T-helper 2 cell treated with Interferon-gamma antibody and Interleukin-4, amounts not matched to agents 5 μg/mL and 100 μg/mL, for 36 hours (primary cell): ENCODE measurements around the gene RIC8A.

ENCODE experiments used
- DNase-seq: peaks from one replicate; pipeline ENCODE4 v3.0.0; 2021; ENCODE audit warnings: low spot score
- H3K27ac Mint-ChIP-seq: one replicate; pipeline ENCODE4 v1.8.0; 2021; ENCODE audit warnings: mild to moderate bottlenecking, mixed read lengths
- H3K27me3 Mint-ChIP-seq: one replicate; pipeline ENCODE4 v1.8.0; 2021; ENCODE audit warnings: low read depth, mixed read lengths
- H3K36me3 Mint-ChIP-seq: one replicate; pipeline ENCODE4 v1.8.0; 2021; ENCODE audit warnings: low read depth, mixed read lengths
- H3K4me1 Mint-ChIP-seq: one replicate; pipeline ENCODE4 v1.8.0; 2021; ENCODE audit warnings: low read depth, mixed read lengths
- H3K4me3 Mint-ChIP-seq: one replicate; pipeline ENCODE4 v1.8.0; 2022; ENCODE audit warnings: mild to moderate bottlenecking, moderate library complexity, mixed read lengths
- H3K9me3 Mint-ChIP-seq: one replicate; pipeline ENCODE4 v1.8.0; 2021; ENCODE audit warnings: mixed read lengths

RIC8A gene

DNA sequence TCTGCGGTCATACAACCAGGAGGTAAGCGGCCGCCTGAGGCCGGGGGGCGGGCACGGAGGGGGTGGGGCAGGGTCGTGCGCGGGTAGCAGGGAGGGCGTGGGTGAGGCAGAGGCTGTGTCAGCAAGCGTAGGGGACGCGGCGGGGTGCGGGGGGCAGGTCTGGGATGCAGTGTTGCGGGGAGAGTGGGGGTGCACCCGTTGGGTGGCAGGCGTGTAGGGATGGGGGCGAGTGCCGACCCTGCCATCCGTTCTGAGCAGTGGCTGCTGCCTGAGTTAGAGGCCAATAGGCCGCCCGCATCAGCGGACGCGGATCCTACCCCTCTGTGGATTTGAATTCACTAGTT is 1.4 kb downstream of the RIC8A start:
- H3K4me1 Mint-ChIP-seq = peaks cover 17% of the 10 kb centered on the region
- H3K9me3 Mint-ChIP-seq = no peaks in the 10 kb centered on the region
- peak overlapping the region; percentile 93 for H3K4me3 Mint-ChIP-seq
- no peak for DNase-seq
- peak overlapping the region; percentile 99 for H3K27ac Mint-ChIP-seq
- H3K27me3 Mint-ChIP-seq = no peaks in the 10 kb centered on the region
- peaks cover 42% of the 10 kb centered on the region for H3K36me3 Mint-ChIP-seq

- peak overlapping the region; percentile 99 for H3K27ac Mint-ChIP-seq
- H3K27me3 Mint-ChIP-seq = no peaks in the 10 kb centered on the region
- peaks cover 16% of the 10 kb centered on the region for H3K4me1 Mint-ChIP-seq
- no peaks in the 10 kb centered on the region for H3K9me3 Mint-ChIP-seq
- peaks cover 41% of the 10 kb centered on the region for H3K36me3 Mint-ChIP-seq
- no peak for DNase-seq
- H3K4me3 Mint-ChIP-seq = peak overlapping the region; percentile 93
Observed at GRCh38 chr11:209275-210121, 2.0 kb downstream of the RIC8A start.

- H3K4me1 Mint-ChIP-seq = peaks cover 14% of the 10 kb centered on the region
- H3K27me3 Mint-ChIP-seq = no peaks in the 10 kb centered on the region
- H3K9me3 Mint-ChIP-seq = no peaks in the 10 kb centered on the region
- H3K36me3 Mint-ChIP-seq = peaks cover 45% of the 10 kb centered on the region
- peak overlapping the region; percentile 93 for H3K4me3 Mint-ChIP-seq
- no peak for DNase-seq
- H3K27ac Mint-ChIP-seq = peak overlapping the region; percentile 67
Observed at GRCh38 chr11:210122-210802, 2.8 kb downstream of the RIC8A start.

GRCh38 chr11:210803-211180 is 3.3 kb downstream of the RIC8A start:
- H3K9me3 Mint-ChIP-seq = no peaks in the 10 kb centered on the region
- no peak for DNase-seq
- peaks cover 13% of the 10 kb centered on the region for H3K4me1 Mint-ChIP-seq
- H3K27ac Mint-ChIP-seq = no peak overlapping the region
- no peaks in the 10 kb centered on the region for H3K27me3 Mint-ChIP-seq
- H3K4me3 Mint-ChIP-seq = peak overlapping the region; percentile 93
- H3K36me3 Mint-ChIP-seq = peaks cover 45% of the 10 kb centered on the region

DNA sequence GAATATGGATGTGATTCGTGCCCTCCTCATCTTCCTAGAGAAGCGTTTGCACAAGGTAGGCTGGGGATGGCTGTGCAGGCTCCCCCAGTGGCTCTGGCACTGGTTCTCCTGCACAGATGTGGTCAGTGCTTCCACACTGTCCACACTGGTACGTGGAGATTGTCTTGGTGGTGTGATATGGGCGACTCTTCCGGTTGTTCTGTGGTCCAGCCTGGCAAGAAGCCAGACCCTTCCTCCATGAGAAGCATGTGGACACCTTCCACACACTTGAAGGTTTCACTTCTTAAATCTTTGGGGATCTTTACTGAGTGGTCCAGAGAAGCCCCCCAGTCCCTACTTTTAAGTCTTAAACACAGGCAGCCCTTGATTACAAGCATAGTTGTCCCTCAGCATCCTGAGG is 3.8 kb downstream of the RIC8A start:
- H3K27ac Mint-ChIP-seq = peak overlapping the region; percentile 31
- H3K9me3 Mint-ChIP-seq = no peaks in the 10 kb centered on the region
- no peak for DNase-seq
- H3K36me3 Mint-ChIP-seq = peaks cover 42% of the 10 kb centered on the region
- H3K27me3 Mint-ChIP-seq = no peaks in the 10 kb centered on the region
- peak overlapping the region; percentile 34 for H3K4me3 Mint-ChIP-seq
- H3K4me1 Mint-ChIP-seq = peaks cover 9% of the 10 kb centered on the region

DNA sequence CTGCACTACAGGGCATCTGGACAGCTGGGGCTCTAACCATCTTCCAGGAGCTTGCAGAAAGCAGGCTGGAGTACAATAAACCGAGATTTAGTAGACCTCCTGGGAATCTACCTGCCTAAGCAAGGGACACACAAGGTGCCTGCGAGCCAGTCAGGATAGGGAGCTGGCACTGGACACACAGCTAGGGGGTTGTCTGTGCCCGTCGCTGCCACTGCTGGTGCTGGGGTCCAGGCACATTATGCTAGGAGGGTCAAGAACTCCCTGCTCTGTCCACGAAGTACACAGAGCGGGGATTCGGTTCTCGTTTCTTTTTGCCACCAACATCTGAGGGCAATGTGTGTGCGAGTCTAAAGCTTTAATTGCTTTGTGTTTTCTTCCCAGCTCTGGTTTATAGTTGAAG is 4.2 kb downstream of the RIC8A start:
- H3K9me3 Mint-ChIP-seq = no peaks in the 10 kb centered on the region
- H3K27me3 Mint-ChIP-seq = no peaks in the 10 kb centered on the region
- DNase-seq = no peak
- H3K4me1 Mint-ChIP-seq = peaks cover 8% of the 10 kb centered on the region
- H3K36me3 Mint-ChIP-seq = peaks cover 40% of the 10 kb centered on the region
- H3K4me3 Mint-ChIP-seq = no peak overlapping the region
- H3K27ac Mint-ChIP-seq = no peak overlapping the region

- Mint-ChIP-seq H3K4me1 (peaks cover 9% of the 10 kb centered on the region), H3K27ac (no peak overlapping the region), H3K4me3 (no peak overlapping the region), H3K27me3 (no peaks in the 10 kb centered on the region), H3K36me3 (peaks cover 38% of the 10 kb centered on the region), H3K9me3 (no peaks in the 10 kb centered on the region)
- no peak for DNase-seq
Observed at GRCh38 chr11:212150-213100, 4.9 kb downstream of the RIC8A start.

DNA sequence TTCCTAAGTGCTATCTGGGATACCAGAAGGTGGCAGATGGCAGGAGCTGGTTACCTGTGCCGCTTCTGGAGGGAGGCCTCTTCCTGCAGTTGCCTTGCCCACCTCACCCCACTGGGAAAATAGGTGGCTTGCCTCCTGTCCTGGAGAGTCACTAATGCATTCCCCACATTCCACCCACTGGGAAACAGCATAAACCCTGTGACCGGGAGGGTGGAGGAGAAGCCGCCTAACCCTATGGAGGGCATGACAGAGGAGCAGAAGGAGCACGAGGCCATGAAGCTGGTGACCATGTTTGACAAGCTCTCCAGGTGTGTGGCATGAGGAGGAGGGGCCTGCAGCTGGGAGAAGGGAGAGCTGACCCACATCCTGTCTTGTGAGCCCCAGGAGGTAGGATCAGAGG is 5.6 kb downstream of the RIC8A start:
- Mint-ChIP-seq H3K9me3 (no peaks in the 10 kb centered on the region), H3K27me3 (no peaks in the 10 kb centered on the region), H3K27ac (no peak overlapping the region), H3K4me1 (peaks cover 13% of the 10 kb centered on the region), H3K36me3 (peaks cover 42% of the 10 kb centered on the region), H3K4me3 (no peak overlapping the region)
- DNase-seq = no peak

DNA sequence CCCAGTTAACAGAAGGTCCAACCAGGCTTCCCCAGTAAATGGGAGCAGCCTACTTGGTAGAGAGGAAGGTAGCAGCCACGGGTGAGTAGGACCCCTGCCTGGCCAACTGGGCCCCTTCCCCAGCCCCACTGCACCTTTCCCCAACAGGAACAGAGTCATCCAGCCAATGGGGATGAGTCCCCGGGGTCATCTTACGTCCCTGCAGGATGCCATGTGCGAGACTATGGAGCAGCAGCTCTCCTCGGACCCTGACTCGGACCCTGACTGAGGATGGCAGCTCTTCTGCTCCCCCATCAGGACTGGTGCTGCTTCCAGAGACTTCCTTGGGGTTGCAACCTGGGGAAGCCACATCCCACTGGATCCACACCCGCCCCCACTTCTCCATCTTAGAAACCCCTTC is 6.6 kb downstream of the RIC8A start:
- Mint-ChIP-seq H3K9me3 (no peaks in the 10 kb centered on the region), H3K4me3 (no peak overlapping the region), H3K27me3 (no peaks in the 10 kb centered on the region), H3K36me3 (peaks cover 43% of the 10 kb centered on the region), H3K27ac (no peak overlapping the region), H3K4me1 (peaks cover 13% of the 10 kb centered on the region)
- no peak for DNase-seq

- peaks cover 35% of the 10 kb centered on the region for H3K36me3 Mint-ChIP-seq
Observed at GRCh38 chr11:215581-216037, 8.1 kb downstream of the RIC8A start.

DNA sequence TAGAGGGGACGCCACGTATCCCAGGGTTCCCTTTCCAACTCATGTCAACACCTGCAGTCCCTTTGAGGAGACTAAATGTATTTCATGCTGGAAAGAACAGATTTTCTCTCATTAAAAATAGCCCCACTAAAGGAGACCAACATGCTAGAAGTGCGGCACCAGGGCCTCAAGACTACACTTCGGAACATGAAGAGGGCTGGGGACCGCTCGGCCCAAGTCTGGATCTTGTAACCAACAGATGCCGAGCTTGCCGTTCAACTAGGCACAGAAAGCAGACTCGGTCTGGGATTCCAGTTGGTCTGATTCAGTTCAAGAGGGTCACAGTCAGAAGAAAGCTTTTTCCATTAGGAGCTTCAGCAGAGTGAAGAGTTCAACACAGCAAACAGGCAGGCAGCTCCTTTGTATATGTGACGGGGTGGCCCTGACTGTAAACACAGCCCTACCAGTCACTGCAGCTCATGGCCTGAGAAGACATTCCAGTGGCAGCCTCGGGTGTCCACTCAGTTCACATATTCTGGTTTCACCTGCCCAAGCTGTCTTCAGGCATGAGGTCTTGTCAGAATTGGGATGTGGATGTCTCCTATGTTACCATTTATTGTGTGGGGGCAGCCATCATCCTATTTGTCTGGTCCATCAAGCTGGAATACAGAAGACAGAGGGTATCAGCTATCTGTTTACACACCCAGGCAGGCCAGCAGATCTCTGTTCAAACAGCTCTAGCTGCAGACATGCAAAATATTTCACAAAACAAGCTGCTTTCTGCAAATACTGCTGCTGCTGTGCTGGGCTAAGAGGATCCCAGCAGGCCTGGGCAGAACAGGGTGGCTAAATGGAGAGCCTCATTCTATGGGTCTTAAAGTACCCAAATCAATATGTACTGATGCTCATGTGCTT is 8.8 kb downstream of the RIC8A start:
- peak overlapping the region; percentile 26 for H3K27ac Mint-ChIP-seq
- H3K4me3 Mint-ChIP-seq = no peak overlapping the region
- H3K36me3 Mint-ChIP-seq = peaks cover 28% of the 10 kb centered on the region
- H3K27me3 Mint-ChIP-seq = no peaks in the 10 kb centered on the region
- peaks cover 7% of the 10 kb centered on the region for H3K4me1 Mint-ChIP-seq
- no peaks in the 10 kb centered on the region for H3K9me3 Mint-ChIP-seq
- no peak for DNase-seq

More at GRCh38 chr11:215581-216037, 8.1 kb downstream of the RIC8A start:
- no peaks in the 10 kb centered on the region for H3K27me3 Mint-ChIP-seq
- no peak for DNase-seq
- no peak overlapping the region for H3K4me3 Mint-ChIP-seq
- H3K27ac Mint-ChIP-seq = peak overlapping the region; percentile 3
- H3K9me3 Mint-ChIP-seq = no peaks in the 10 kb centered on the region
- H3K4me1 Mint-ChIP-seq = peaks cover 7% of the 10 kb centered on the region

DNA sequence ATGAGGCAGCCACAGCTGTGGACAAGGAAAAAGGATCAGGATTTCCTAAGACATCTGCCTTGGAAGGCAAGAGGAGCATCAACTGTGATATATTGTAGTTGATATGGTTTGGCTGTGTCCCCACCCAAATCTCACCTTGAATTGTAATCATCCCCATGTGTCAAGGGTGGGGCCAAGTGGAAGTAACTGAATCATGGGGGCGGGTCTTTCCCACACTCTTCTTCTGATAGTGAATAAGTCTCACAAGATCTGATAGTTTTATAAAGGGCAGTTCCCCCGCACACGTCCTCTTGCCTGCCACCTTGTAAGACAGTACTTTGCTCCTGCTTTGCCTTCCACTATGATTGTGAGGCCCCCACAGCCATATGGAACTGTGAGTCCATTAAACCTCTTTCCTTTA is 10.2 kb downstream of the RIC8A start:
- peaks cover 21% of the 10 kb centered on the region for H3K36me3 Mint-ChIP-seq
- DNase-seq = no peak
- peaks cover 5% of the 10 kb centered on the region for H3K4me1 Mint-ChIP-seq
- H3K27me3 Mint-ChIP-seq = no peaks in the 10 kb centered on the region
- no peaks in the 10 kb centered on the region for H3K9me3 Mint-ChIP-seq
- peak overlapping the region; percentile 32 for H3K27ac Mint-ChIP-seq
- no peak overlapping the region for H3K4me3 Mint-ChIP-seq
